HG03159 (cell line): ENCODE measurements around the gene IQUB.
A peak's percentile ranks its signal among the peaks of the same experiment; 100 is the strongest.
"Not testable (repeated sequence)": the region's sequence is repeated elsewhere in the genome, so short reads cannot be mapped to it uniquely, and the experiment has no call there.

Source experiments
- ATAC-seq: cut with Tn5 transposase; IDR thresholded peaks from one replicate; pipeline ENCODE4 v1.9.1; 2021; ENCODE audit warnings: mild to moderate bottlenecking, moderate library complexity; ENCODE audit not compliant: unreplicated experiment

Gene IQUB

GRCh38 chr7:123494193-123494796, 40.1 kb downstream of the IQUB start:
- peak; percentile 76 for ATAC-seq

GRCh38 chr7:123492485-123492884, 41.9 kb downstream of the IQUB start:
- ATAC-seq: peak; percentile 79

- no peak for ATAC-seq
These were observed 48.7 kb downstream of the IQUB start for GRCh38 chr7:123485721-123486120.

GRCh38 chr7:123485187-123485586, 49.2 kb downstream of the IQUB start:
- ATAC-seq: no peak

- no peak for ATAC-seq
These were observed 50.2 kb downstream of the IQUB start for GRCh38 chr7:123484199-123484598.

- ATAC-seq: no peak
These were observed 54.3 kb downstream of the IQUB start for GRCh38 chr7:123480107-123480506.

GRCh38 chr7:123478056-123478455, 56.3 kb downstream of the IQUB start:
- ATAC-seq: not testable (repeated sequence)

- no peak for ATAC-seq
These were observed 61.5 kb downstream of the IQUB start for GRCh38 chr7:123472750-123473445.

GRCh38 chr7:123472327-123472726, 62.1 kb downstream of the IQUB start:
- ATAC-seq: no peak

- ATAC-seq: no peak
These were observed 66.1 kb downstream of the IQUB start for GRCh38 chr7:123468303-123468702.

- no peak for ATAC-seq
These were observed 70.5 kb downstream of the IQUB start for GRCh38 chr7:123463890-123464289.

GRCh38 chr7:123460616-123461015, 73.8 kb downstream of the IQUB start:
- ATAC-seq: no peak

- ATAC-seq: no peak
These were observed 78.4 kb downstream of the IQUB start for GRCh38 chr7:123455965-123456470.

GRCh38 chr7:123440101-123440548, 94.3 kb downstream of the IQUB start:
- ATAC-seq: no peak

- no peak for ATAC-seq
These were observed 95.2 kb downstream of the IQUB start for GRCh38 chr7:123439191-123439590.

GRCh38 chr7:123437447-123437995, 96.9 kb downstream of the IQUB start:
- no peak for ATAC-seq

GRCh38 chr7:123435080-123435700, 99.2 kb downstream of the IQUB start:
- ATAC-seq: no peak

GRCh38 chr7:123433665-123434064, 100.7 kb downstream of the IQUB start:
- no peak for ATAC-seq

- no peak for ATAC-seq
These were observed 101.8 kb downstream of the IQUB start for GRCh38 chr7:123432601-123433000.

GRCh38 chr7:123431075-123431614, 103.2 kb downstream of the IQUB start:
- no peak for ATAC-seq

GRCh38 chr7:123425246-123425645, 109.1 kb downstream of the IQUB start:
- no peak for ATAC-seq
